ENCODE results near the gene COL1A2.
A peak's percentile ranks its signal among the peaks of the same experiment; 100 is the strongest.

The COL1A2 gene

GRCh38 chr7:94434042-94434441, 39.3 kb downstream of the COL1A2 start:
- no peak for DNase-seq (ENCODE audit: low read depth in 2 of 2)

- peak; percentile 6 to 14 for DNase-seq (ENCODE audit: low read depth in 2 of 2)
Observed at GRCh38 chr7:94436018-94436604, 41.4 kb downstream of the COL1A2 start.

DNA sequence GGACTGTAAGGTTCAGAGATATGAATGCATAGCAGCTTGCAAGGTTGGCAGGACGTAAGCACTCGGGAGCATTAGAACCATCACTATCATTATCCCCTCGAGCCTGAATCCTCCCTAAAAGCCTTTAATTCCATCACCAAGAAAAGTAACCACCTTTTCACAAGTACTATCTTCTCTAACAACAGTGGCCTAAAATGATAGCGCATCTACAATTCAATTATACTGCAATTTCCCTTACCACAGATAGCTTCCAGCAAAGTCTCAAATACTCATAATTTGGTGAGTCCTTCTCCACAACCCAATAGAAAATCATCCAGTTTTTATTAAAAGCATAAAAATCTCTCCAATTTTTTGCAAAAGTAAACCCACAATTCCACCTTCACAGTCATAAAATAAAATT, 42.0 kb downstream of the COL1A2 start:
- no peak for DNase-seq (ENCODE audit: low read depth in 2 of 2)

DNA sequence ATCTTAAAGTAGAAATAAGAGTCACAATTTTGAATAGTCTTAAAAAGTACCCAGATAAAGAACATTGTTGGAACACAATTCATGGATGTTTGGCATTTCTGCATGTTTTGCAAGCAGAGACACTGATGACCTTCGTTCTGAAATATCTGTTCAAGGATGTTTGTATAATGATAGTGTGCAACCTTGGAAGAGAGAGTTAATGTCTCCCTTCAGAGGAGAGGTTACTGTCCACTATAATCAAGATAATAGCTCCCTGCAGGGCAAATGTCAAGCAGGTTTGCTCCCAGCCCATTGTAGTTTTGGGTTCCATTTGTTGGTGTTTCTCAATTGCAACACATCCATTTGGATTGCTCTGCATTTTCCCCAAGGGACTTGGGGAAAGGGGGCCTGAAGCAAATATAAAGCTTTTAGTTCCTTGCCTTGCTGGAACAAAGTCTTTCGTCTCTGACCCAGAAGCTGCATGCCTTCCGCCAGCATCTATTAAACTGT, 45.2 kb downstream of the COL1A2 start:
- no peak for DNase-seq (ENCODE audit: low read depth in 2 of 2)

DNA sequence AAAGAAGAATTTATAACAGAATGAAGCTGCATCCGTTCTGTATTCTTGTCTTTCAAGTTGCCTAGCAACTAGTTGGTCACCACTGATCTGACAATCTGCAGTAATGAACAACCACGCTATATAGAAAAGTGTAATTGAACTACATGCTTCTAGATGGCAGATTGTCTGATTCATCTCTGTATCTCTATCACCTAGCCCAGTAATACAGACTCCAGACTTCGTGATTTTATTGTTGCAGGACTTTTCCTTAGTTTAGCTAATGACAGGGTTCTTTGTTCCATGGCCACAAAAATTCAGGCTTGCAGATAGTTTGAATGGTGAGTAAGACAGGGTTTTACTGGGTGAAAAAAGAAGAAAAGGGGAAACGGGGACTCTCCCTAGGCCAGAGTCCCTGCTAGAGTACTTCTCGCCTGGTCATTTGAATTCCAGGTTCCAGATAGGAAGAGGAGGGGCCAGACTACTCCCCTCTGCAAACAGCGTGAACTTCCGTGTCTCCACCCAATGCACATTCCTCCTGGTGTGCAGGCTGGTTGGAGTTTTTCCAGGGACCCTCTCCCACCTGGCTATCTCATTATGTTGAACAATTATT, 45.9 kb downstream of the COL1A2 start:
- no peak for DNase-seq (ENCODE audit: low read depth in 2 of 2)

DNA sequence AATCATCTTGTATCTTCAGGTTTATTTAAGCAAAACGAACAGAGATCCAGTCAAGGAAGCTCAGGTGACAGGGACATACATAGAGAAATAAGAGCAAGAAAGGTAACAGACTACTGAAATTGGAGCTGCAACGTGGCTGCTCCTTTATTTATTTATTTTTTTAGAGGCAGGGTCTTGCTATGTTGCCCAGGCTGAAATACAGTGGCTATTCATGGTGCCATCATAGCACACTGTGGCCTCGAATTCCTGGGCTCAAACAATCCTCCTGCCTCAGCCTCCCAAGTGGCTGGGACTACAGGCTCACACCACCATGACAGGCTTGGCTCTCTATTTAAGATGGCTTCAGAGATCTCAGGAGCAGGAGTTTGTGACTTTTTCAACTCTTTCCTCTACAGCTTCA, 46.4 kb downstream of the COL1A2 start:
- no peak for DNase-seq (ENCODE audit: low read depth in 2 of 2)

DNA sequence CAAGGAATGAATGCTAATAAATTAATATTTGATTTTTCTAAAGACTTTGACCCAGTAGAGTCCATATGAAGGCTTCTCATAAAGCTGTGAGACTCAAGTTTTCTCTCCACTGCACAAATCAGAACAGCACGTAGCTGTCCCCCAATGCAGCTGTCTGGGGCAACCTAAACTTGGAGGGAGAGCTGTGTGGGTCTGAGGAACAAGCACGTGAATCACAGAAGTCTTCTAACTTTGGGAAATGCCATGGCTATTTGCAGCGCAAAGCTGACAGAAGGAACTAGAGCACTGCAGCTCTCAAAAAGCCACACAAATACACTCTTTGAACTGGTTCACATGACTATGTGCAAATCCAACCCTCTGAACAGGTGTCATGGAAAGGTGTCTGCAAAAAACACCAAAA, 47.9 kb downstream of the COL1A2 start:
- no peak for DNase-seq (ENCODE audit: low read depth in 2 of 2)

DNA sequence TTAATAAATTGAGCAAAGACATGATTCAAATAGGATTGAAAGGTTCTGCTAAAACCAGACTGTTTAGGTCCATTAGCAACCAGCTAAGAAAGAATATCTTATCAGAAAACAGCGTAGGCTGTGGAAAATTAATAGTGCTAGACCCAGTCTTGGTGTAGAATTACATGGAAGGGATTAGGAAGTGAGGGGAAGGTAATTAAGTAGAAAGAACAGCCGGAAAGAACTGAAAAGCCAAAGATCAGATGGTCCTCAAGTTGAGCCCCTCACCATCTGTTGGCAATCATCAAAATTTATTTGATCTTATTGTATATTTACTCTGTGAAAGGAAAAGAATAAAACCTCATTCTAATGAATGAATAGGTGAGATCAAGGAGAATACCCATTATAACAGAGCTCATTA, 50.1 kb downstream of the COL1A2 start:
- no peak for DNase-seq (ENCODE audit: low read depth in 2 of 2)

GRCh38 chr7:94445696-94446194, 51.0 kb downstream of the COL1A2 start:
- no peak for DNase-seq (ENCODE audit: low read depth in 2 of 2)

DNA sequence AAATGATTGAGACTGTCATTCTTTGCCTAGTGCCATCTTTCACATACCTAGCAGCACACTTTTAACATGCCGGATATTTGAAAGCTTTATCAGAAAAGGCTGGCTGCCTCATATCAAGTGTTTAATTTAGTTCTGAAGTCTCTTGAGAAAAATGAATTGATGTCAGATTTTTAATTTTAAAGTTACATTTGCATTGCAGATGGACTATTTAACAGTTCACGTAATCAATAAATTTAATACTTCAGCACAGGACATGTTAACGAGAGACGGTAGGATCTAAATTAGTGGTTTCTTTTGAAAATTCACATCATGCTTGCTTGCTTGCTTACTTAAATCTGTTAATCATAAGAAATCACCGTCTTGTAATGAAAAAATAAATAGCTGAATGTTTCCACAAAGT, 51.6 kb downstream of the COL1A2 start:
- no peak for DNase-seq (ENCODE audit: low read depth in 2 of 2)

DNA sequence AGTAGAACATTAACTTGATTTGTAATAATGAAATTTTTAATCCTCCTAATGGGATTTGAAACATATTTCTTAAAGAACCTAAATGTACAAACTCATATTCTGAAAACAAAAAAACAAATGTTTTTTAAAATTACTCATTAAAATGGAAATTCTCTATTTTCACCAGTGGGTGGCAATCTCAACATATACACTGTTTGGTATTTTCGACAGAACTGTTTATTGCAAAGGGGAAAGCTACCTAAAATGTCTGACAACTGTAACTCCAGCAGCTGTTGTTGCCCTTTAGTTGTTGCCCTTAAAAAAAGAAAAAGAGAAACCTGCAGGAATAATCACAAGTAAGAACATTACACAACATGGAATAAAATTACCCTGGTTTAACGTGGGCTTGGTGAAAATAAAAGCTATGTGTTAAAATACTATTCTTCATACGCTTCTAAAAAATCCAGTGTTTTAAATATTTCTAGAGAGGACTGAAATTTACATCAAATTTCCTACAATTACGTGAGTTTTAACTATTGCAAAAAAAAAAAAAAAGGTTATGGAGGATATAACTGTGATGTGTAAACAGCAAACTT, 54.5 kb downstream of the COL1A2 start:
- no peak for DNase-seq (ENCODE audit: low read depth in 2 of 2)

GRCh38 chr7:94450044-94450697, 55.5 kb downstream of the COL1A2 start:
- DNase-seq (ENCODE audit: low read depth in 2 of 2): no peak

GRCh38 chr7:94451187-94451586, 56.5 kb downstream of the COL1A2 start:
- DNase-seq (ENCODE audit: low read depth in 2 of 2): no peak

- DNase-seq (ENCODE audit: low read depth in 2 of 2): no peak
Observed at GRCh38 chr7:94452239-94452638, 57.5 kb downstream of the COL1A2 start.

DNA sequence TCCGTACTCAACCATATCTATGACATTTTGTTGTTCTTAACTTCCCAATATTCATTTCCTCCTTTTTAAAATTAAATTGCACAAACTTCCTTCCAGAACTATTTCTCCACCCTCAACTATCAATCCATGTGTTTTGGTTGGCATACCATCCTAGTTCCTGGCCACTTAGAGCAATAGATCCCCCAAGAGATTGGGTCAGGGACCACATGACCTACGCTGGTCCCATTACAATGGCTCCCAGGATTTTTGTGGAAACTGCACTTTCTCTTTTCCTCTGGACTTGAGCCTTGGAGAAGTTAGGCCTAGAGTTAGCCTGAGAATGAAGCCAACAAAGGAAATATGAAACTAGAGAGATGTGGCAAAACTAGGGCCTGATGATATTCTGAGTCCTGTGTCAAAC, 59.2 kb downstream of the COL1A2 start:
- DNase-seq (ENCODE audit: low read depth in 2 of 2): no peak

DNA sequence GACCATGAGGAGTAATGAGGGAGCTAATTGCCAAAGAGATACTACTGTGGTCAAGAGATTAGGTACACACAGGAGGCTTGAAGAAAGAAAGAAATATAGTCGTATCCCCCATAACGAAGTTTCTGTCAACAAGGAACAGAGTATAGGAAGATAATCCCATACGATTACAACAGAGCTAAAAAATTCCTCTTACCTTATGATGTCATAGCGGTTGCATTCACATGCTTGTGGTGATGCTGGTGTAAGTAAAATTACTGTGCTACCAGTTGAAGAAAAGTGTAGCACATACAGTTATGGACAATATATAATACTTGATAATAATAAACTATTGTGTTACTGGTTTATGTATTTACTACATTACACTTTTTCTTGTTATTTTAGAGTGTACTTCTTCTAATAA, 63.3 kb downstream of the COL1A2 start:
- DNase-seq (ENCODE audit: low read depth in 2 of 2): no peak

GRCh38 chr7:94466516-94466915, 71.8 kb downstream of the COL1A2 start:
- DNase-seq (ENCODE audit: low read depth in 2 of 2): no peak

- DNase-seq (ENCODE audit: low read depth in 2 of 2): no peak
Observed at GRCh38 chr7:94471604-94472003, 76.9 kb downstream of the COL1A2 start.

- DNase-seq (ENCODE audit: low read depth in 2 of 2): no peak
Observed at GRCh38 chr7:94472608-94473007, 77.9 kb downstream of the COL1A2 start.

DNA sequence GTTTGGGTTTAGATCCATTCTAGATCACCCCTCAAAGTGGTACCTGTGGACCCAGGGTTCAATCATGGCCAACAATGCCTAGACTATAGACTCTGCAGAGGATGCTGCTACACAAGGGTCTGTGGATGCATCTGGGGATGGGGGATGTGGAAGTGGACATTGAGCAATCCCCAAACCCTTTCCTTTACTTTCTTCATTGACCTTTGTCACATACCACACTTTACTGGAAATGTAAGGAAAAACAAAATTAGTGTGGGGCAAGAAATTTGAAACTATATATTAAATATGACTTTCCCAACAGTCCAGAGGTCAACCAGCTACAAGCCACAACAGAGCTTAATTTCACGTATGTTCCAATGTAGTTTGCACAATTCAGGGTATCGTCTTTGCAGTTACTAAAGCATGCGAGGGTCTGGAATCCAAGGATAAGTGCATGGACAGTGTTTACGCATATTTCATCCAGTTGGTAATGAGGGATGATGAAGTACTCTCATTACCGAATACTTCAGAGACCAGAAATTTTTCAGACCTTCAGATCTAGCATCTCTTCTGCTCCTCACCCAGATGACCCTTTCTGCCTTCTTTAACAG, 81.7 kb downstream of the COL1A2 start:
- no peak for DNase-seq (ENCODE audit: low read depth in 2 of 2)

GRCh38 chr7:94477878-94478277, 83.2 kb downstream of the COL1A2 start:
- DNase-seq (ENCODE audit: low read depth in 2 of 2): no peak

- no peak for DNase-seq (ENCODE audit: low read depth in 2 of 2)
Observed at GRCh38 chr7:94478648-94479214, 84.0 kb downstream of the COL1A2 start.

Measured in stimulated activated CD8-positive, alpha-beta memory T cell treated with anti-CD3 and anti-CD28 coated beads, Interleukin-2, amount 100 ng/mL, for 1 hour (primary cell).